ENCODE results near the gene DUSP7. TPM values are rescaled to one million over a fixed set of nuclear protein-coding genes. Genes with fewer than 3 reads are reported as not detected.

DUSP7 gene
- total RNA-seq, 5 donors from 2014 or later (not counting 1 experiment from before 2014, with no cell fraction given): 11.3 to 41.3 (median 39.0) TPM

DNA sequence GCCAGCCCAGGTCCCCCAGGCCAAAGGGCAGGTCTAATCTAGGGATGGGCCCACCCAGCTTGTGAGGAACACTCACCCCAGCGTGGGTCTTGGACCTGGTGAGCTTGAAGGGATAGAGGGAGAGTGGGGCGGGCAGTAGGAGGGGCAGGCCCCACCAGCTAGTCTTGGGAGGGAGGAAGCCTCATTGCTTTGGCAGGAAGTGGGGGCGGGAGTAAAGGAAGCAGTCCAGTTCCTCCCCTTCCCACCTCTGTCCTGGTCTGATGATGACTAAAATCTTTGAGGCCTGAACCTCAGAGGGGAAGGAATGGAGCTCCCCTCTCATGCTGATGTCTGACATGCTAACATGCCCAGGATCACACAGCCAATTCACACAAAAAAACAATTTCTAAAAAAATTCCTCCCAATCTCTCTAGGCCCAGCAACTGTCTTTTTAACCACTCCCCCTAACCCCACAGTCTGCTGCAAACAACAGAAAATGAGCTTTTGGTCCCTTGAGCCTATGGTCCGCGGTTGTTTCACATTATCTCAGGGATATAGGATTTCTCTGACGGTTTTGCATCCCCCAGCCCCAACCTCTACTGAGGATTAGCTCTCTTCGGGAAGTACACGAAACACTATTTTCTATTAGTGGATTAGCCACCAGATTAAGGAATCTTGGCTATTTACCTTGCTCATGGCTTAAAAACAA is 30.7 kb upstream of the DUSP7 start:
- Histone ChIP-seq H3K4me3 (ENCODE audit: control insufficient read depth in 1 of 2, extremely low read depth in 1 of 2, low read length in 1 of 2) (no peak overlapping the region), H3K36me3 (ENCODE audit: control insufficient read depth in 2 of 2, extremely low read depth in 1 of 2, insufficient read depth in 1 of 2, low read length in 1 of 2) (no peaks in the 10 kb centered on the region), H3K27me3 (replicated peaks in 1 of 2; ENCODE audit: control insufficient read depth in 2 of 2, extremely low read depth in 1 of 2, insufficient read depth in 2 of 2, low read length in 1 of 2) (no peaks in the 10 kb centered on the region), H3K27ac (ENCODE audit: low read length) (no peak overlapping the region), H3K9me3 (no peaks in the 10 kb centered on the region), H3K4me1 (ENCODE audit: control insufficient read depth in 1 of 2, extremely low read depth in 1 of 2, insufficient read depth in 2 of 2, low read length in 2 of 2) (peaks cover 2 to 26% of the 10 kb centered on the region in 2 experiments)
- H3K36me3 Mint-ChIP-seq: no peaks in the 10 kb centered on the region
- H3K27ac Mint-ChIP-seq: peak overlapping the region; percentile 57 to 58
- 100% methylated on average over 3 of the region's 8 CpGs for WGBS (ENCODE audit: insufficient coverage)
- no peaks in the 10 kb centered on the region for H3K9me3 Mint-ChIP-seq
- no peak for DNase-seq
- CTCF ChIA-PET: interaction anchor here in 1 of 2 donors (0.6 kb wide), 1 partner anchor 83 kb away, joined by 3 read pairs; no protein-coding TSS in a partner anchor
- peaks cover 21 to 26% (median 21%) of the 10 kb centered on the region in 3 donors for H3K4me1 Mint-ChIP-seq
- H3K27me3 Mint-ChIP-seq: no peaks in the 10 kb centered on the region
- no peak overlapping the region for H3K4me3 Mint-ChIP-seq
- ATAC-seq (replicated peaks in 1 of 4): peak in 1 of 4 experiments; percentile 35
- POLR2A ChIA-PET: no interaction called here

DNA sequence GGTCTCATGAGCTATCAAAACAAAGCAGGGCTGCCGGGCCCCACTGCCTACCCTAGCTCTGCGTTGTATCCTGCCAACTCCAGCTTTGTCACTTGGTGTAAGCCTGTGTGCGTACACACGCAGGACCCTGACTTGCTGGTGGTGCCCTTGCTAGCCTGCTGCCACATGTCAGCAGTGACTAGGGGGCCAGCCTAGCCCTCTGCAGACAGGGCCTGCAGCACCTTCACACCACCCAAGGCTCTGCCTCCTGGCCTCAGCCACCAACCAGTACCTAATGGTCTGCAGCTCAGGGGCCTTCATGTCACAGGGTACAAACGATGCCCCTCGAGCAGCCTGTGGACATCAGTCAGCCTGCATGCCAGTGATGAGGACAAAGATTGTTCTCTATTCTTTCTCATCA is 30.1 kb upstream of the DUSP7 start:
- no peak overlapping the region for H3K4me3 Mint-ChIP-seq
- H3K27ac Mint-ChIP-seq: peak overlapping the region in 1 of 2 donors; percentile 49
- DNase-seq (no peak), ATAC-seq (replicated peaks in 1 of 4) (no peak)
- Histone ChIP-seq H3K4me3 (ENCODE audit: control insufficient read depth in 1 of 2, extremely low read depth in 1 of 2, low read length in 1 of 2) (no peak overlapping the region), H3K27ac (ENCODE audit: low read length) (no peak overlapping the region), H3K9me3 (no peaks in the 10 kb centered on the region), H3K27me3 (replicated peaks in 1 of 2; ENCODE audit: control insufficient read depth in 2 of 2, extremely low read depth in 1 of 2, insufficient read depth in 2 of 2, low read length in 1 of 2) (no peaks in the 10 kb centered on the region), H3K4me1 (ENCODE audit: control insufficient read depth in 1 of 2, extremely low read depth in 1 of 2, insufficient read depth in 2 of 2, low read length in 2 of 2) (peaks cover 2 to 26% of the 10 kb centered on the region in 2 experiments), H3K36me3 (ENCODE audit: control insufficient read depth in 2 of 2, extremely low read depth in 1 of 2, insufficient read depth in 1 of 2, low read length in 1 of 2) (no peaks in the 10 kb centered on the region)
- ChIA-PET CTCF (interaction anchor here in 1 of 2 donors (0.6 kb wide), 1 partner anchor 82 kb away, joined by 3 read pairs; no protein-coding TSS in a partner anchor), POLR2A (no interaction called here)
- 77% methylated on average over 6 of the region's 6 CpGs for WGBS (ENCODE audit: insufficient coverage)
- H3K36me3 Mint-ChIP-seq: no peaks in the 10 kb centered on the region
- H3K9me3 Mint-ChIP-seq: no peaks in the 10 kb centered on the region
- H3K4me1 Mint-ChIP-seq: peaks cover 21 to 26% (median 21%) of the 10 kb centered on the region in 3 donors
- no peaks in the 10 kb centered on the region for H3K27me3 Mint-ChIP-seq

DNA sequence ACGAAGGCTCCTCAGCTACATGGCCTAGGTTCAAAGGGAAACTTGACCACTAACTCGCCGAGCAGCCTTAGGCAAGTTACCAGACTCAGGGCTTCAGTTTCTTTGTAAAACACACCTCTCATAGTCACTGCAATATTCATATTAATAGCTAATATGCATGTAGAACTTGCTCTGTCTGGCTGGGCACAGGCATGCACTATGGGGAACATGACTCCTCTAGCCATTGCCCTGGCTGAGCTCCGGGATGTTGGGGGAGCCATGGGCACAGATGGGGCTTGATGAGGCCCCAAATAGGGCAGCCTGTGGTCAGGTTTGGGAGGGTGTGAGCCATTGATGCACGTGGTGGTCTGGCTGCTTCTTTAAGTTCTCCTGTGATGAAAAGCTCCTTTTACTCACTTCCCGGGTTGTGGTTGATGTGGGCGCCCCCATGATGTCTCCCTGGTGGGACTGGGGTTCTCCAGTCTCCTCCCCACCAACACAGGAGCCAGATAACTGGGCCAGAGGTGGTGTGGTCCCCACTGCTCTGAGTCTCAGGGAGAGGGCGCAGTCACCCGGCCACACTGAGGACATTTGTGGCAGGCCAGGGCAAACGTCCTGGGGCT is 29.4 kb upstream of the DUSP7 start:
- Mint-ChIP-seq H3K36me3 (no peaks in the 10 kb centered on the region), H3K27ac (no peak overlapping the region), H3K4me3 (no peak overlapping the region), H3K4me1 (peaks cover 21 to 26% (median 21%) of the 10 kb centered on the region in 3 donors), H3K9me3 (no peaks in the 10 kb centered on the region), H3K27me3 (no peaks in the 10 kb centered on the region)
- H3K4me1 ChIP-seq (ENCODE audit: control insufficient read depth in 1 of 2, extremely low read depth in 1 of 2, insufficient read depth in 2 of 2, low read length in 2 of 2): peaks cover 2 to 26% of the 10 kb centered on the region in 2 experiments
- CTCF ChIA-PET: no interaction called here
- H3K27me3 ChIP-seq (replicated peaks in 1 of 2; ENCODE audit: control insufficient read depth in 2 of 2, extremely low read depth in 1 of 2, insufficient read depth in 2 of 2, low read length in 1 of 2): no peaks in the 10 kb centered on the region
- no peaks in the 10 kb centered on the region for H3K9me3 ChIP-seq
- POLR2A ChIA-PET: no interaction called here
- DNase-seq (peak in 12 of 35 experiments; percentile 3 to 31 (median 6)), ATAC-seq (replicated peaks in 1 of 4) (peak in 2 of 4 experiments; percentile 16 to 45)
- H3K36me3 ChIP-seq (ENCODE audit: control insufficient read depth in 2 of 2, extremely low read depth in 1 of 2, insufficient read depth in 1 of 2, low read length in 1 of 2): no peaks in the 10 kb centered on the region
- no peak overlapping the region for H3K27ac ChIP-seq (ENCODE audit: low read length)
- H3K4me3 ChIP-seq (ENCODE audit: control insufficient read depth in 1 of 2, extremely low read depth in 1 of 2, low read length in 1 of 2): no peak overlapping the region
- WGBS (ENCODE audit: insufficient coverage): 73% methylated on average over 7 of the region's 10 CpGs

DNA sequence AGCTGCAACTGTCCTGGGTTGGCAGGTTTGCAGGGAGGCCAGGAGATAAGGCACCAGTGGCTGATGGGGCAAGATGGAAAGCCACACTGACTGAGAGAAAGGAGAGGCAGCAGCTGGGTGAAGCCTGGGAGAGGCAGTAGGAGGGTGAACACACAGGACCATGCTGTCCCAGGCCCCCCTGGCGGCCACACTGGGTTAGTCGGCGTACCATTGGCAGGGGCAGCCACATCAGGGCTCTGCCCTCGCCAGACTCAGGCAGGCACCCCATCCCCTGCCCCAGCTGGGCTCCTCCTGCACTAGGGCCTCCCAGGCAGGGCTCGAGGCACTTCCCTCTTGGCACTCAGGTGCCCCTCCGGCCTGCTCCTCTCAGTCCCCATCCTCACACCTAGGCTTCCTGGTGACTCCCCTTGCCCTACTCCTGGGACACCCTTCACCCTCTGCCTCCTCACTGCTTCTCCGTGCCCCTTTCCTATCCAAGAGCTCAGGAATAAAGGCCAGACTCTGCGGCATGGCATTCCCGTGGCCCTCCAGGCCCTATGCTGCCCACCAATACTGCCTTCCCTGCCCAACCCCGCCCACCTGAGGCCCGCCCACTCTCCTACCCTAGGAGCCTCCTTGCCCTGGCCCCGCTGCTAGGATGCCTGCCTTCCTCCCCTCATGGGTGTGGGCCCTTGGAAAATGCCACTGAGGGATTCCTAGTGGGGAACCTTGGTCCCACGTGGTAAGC is 28.7 kb upstream of the DUSP7 start:
- H3K27me3 Mint-ChIP-seq: no peaks in the 10 kb centered on the region
- Histone ChIP-seq H3K4me3 (ENCODE audit: control insufficient read depth in 1 of 2, extremely low read depth in 1 of 2, low read length in 1 of 2) (no peak overlapping the region), H3K27me3 (replicated peaks in 1 of 2; ENCODE audit: control insufficient read depth in 2 of 2, extremely low read depth in 1 of 2, insufficient read depth in 2 of 2, low read length in 1 of 2) (no peaks in the 10 kb centered on the region), H3K27ac (ENCODE audit: low read length) (no peak overlapping the region), H3K9me3 (no peaks in the 10 kb centered on the region), H3K36me3 (ENCODE audit: control insufficient read depth in 2 of 2, extremely low read depth in 1 of 2, insufficient read depth in 1 of 2, low read length in 1 of 2) (no peaks in the 10 kb centered on the region), H3K4me1 (ENCODE audit: control insufficient read depth in 1 of 2, extremely low read depth in 1 of 2, insufficient read depth in 2 of 2, low read length in 2 of 2) (peaks cover 2 to 26% of the 10 kb centered on the region in 2 experiments)
- H3K4me1 Mint-ChIP-seq: peaks cover 21 to 26% (median 21%) of the 10 kb centered on the region in 3 donors
- POLR2A ChIA-PET: no interaction called here
- H3K4me3 Mint-ChIP-seq: no peak overlapping the region
- no peak overlapping the region for H3K27ac Mint-ChIP-seq
- DNase-seq (no peak), ATAC-seq (replicated peaks in 1 of 4) (no peak)
- no peaks in the 10 kb centered on the region for H3K36me3 Mint-ChIP-seq
- WGBS (ENCODE audit: insufficient coverage): 96% methylated on average over 11 of the region's 13 CpGs
- CTCF ChIA-PET: no interaction called here
- H3K9me3 Mint-ChIP-seq: no peaks in the 10 kb centered on the region

DNA sequence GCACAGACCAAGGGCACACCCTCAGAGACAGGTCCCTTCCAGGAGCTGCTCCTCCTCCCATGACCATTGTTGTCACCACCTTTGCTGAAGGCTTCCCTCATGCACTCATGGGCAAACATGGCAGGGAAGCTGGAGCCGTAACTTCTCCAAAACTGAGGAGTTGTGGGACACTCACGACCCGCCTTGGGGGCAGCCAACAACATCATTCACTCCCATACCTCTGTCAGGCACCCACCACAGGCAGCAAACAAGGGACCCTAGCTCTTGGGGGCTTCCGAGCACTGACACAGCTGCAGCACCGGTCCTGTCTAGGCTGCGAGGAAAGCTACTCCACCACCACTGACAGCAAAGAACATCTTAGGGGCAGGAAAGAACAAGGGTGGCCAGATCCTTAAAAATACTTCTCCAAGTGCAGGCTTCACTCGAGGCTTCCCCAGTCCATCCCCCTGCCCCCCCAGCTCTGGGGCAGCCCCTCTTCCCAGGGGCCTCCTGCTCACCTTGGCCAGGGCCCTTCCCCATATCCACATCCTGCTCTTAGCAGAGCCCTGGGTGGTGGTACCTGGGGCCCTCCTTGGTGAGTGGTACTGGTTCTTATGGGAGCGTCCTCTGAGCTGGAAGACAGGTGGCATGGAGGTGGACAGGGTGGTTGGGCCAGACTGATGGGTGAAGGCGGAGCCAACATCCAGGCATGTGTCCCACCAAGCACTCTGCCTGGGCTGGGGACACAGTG is 28.0 kb upstream of the DUSP7 start:
- CTCF ChIA-PET: no interaction called here
- WGBS (ENCODE audit: insufficient coverage): 93% methylated on average over 6 of the region's 9 CpGs
- Histone ChIP-seq H3K9me3 (no peaks in the 10 kb centered on the region), H3K4me3 (ENCODE audit: control insufficient read depth in 1 of 2, extremely low read depth in 1 of 2, low read length in 1 of 2) (no peak overlapping the region), H3K4me1 (ENCODE audit: control insufficient read depth in 1 of 2, extremely low read depth in 1 of 2, insufficient read depth in 2 of 2, low read length in 2 of 2) (peaks cover 2 to 26% of the 10 kb centered on the region in 2 experiments), H3K27me3 (replicated peaks in 1 of 2; ENCODE audit: control insufficient read depth in 2 of 2, extremely low read depth in 1 of 2, insufficient read depth in 2 of 2, low read length in 1 of 2) (no peaks in the 10 kb centered on the region), H3K36me3 (ENCODE audit: control insufficient read depth in 2 of 2, extremely low read depth in 1 of 2, insufficient read depth in 1 of 2, low read length in 1 of 2) (no peaks in the 10 kb centered on the region), H3K27ac (ENCODE audit: low read length) (no peak overlapping the region)
- H3K4me1 Mint-ChIP-seq: peaks cover 21 to 26% (median 21%) of the 10 kb centered on the region in 3 donors
- no peaks in the 10 kb centered on the region for H3K9me3 Mint-ChIP-seq
- no peaks in the 10 kb centered on the region for H3K27me3 Mint-ChIP-seq
- POLR2A ChIA-PET: no interaction called here
- ATAC-seq (replicated peaks in 1 of 4) (no peak), DNase-seq (no peak)
- H3K4me3 Mint-ChIP-seq: no peak overlapping the region
- H3K27ac Mint-ChIP-seq: no peak overlapping the region
- H3K36me3 Mint-ChIP-seq: no peaks in the 10 kb centered on the region

DNA sequence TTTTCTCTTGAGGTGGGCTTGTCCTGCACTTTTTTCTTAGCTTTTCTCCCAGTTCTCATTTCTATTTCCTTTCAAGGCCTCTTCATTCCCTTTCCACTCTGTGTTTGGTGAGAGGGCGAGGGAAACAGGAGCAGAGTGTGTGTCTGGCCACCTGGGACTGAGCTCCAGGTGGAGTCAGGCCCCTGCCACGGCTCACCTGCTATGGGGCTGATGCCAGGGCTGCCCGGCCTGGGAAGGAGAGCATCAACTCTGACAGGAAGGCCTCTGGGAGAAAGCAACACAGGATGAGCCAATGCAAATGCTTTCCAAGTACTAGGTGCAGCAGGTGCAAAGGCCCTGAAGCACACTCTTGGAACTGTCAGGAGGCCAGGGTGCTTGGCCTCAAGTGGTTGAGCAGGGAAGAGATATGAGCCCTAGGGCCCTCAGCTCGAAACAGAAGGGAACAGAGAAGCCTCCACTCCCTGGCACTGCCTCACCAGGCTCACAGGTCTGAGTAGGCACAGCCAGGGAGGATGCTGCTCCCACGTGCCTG is 27.3 kb upstream of the DUSP7 start:
- H3K4me3 Mint-ChIP-seq: no peak overlapping the region
- Histone ChIP-seq H3K9me3 (no peaks in the 10 kb centered on the region), H3K4me3 (ENCODE audit: control insufficient read depth in 1 of 2, extremely low read depth in 1 of 2, low read length in 1 of 2) (no peak overlapping the region), H3K36me3 (ENCODE audit: control insufficient read depth in 2 of 2, extremely low read depth in 1 of 2, insufficient read depth in 1 of 2, low read length in 1 of 2) (no peaks in the 10 kb centered on the region), H3K27me3 (replicated peaks in 1 of 2; ENCODE audit: control insufficient read depth in 2 of 2, extremely low read depth in 1 of 2, insufficient read depth in 2 of 2, low read length in 1 of 2) (no peaks in the 10 kb centered on the region), H3K4me1 (ENCODE audit: control insufficient read depth in 1 of 2, extremely low read depth in 1 of 2, insufficient read depth in 2 of 2, low read length in 2 of 2) (peaks cover 2 to 26% of the 10 kb centered on the region in 2 experiments), H3K27ac (ENCODE audit: low read length) (no peak overlapping the region)
- POLR2A ChIA-PET: no interaction called here
- no peak for DNase-seq
- H3K4me1 Mint-ChIP-seq: peaks cover 21 to 26% (median 21%) of the 10 kb centered on the region in 3 donors
- no peaks in the 10 kb centered on the region for H3K36me3 Mint-ChIP-seq
- no peaks in the 10 kb centered on the region for H3K27me3 Mint-ChIP-seq
- 97% methylated on average over 4 of the region's 5 CpGs for WGBS (ENCODE audit: insufficient coverage)
- H3K9me3 Mint-ChIP-seq: no peaks in the 10 kb centered on the region
- CTCF ChIA-PET: no interaction called here
- H3K27ac Mint-ChIP-seq: peak overlapping the region in 1 of 2 donors; percentile 38
- ATAC-seq (replicated peaks in 1 of 4): no peak

Measured in T-cell (primary cell).